Prostate gland (tissue), 2 donors: ENCODE measurements around the gene RADIL. TPM values are rescaled to one million over a fixed set of nuclear protein-coding genes. Genes with fewer than 3 reads are reported as not detected.

ENCODE experiments used
- DNase-seq: peaks from one replicate; pipeline ENCODE4 v3.0.0-alpha.2; 2019; ENCODE audit warnings: low spot score
- H3K27ac ChIP-seq, 2 donors: fragments of 200-600 bp; sonication (generic); 2 replicates each; pipeline ENCODE4 v1.5.1; 2017 to 2019
- H3K27me3 ChIP-seq: fragments of 200-600 bp; sonication (generic); replicated peaks from 2 replicates; pipeline ENCODE4 v1.5.1; 2019; ENCODE audit not compliant: insufficient read depth
- H3K36me3 ChIP-seq, 2 donors: fragments of 200-600 bp; sonication (generic); 1 replicate in 1 of 2; 2 replicates in 1 of 2; pipeline versions ENCODE4 v1.5.1 to v1.8.1; 2017 to 2019
- H3K4me1 ChIP-seq: fragments of 200-600 bp; sonication (generic); replicated peaks from 2 replicates; pipeline ENCODE4 v1.5.1; 2019
- H3K4me3 ChIP-seq, 2 donors: fragments of 200-600 bp; sonication (generic); 2 replicates each; pipeline ENCODE4 v1.5.1; 2017 to 2019
- H3K9me3 ChIP-seq: fragments of 200-600 bp; sonication (generic); 2 replicates; pipeline ENCODE4 v1.5.1; 2017
- POLR2A ChIP-seq: fragments of 450-650 bp; IDR thresholded peaks from one replicate; pipeline ENCODE4 v1.6.1; 2016; ENCODE audit warnings: antibody characterized with exemption, mild to moderate bottlenecking
- POLR2AphosphoS5 ChIP-seq: sonication (generic); formaldehyde crosslinking; IDR thresholded peaks from one replicate; pipeline ENCODE4 v1.6.1; 2017; ENCODE audit warnings: antibody characterized with exemption
- WGBS: methylation state at CpG from one replicate; pipeline ENCODE4 v1.1.5; 2018; 5-methylcytosine and 5-hydroxymethylcytosine counted together
- intact Hi-C: fragments of 100-400 bp; cut with DNase I; formaldehyde crosslinking; loops from one replicate; pipeline ENCODE4 v1.14.2; 2022
- total RNA-seq, 2 donors: library from RNA; depleted of rRNA; stranded (reverse); fragments of >200 nt; gene quantifications; one replicate each; pipeline ENCODE4 v1.1.0, GENCODE V29; 2016
- TF ChIP-seq, protein P1 (sequence below), 4 experiments: fragments of 200-600 bp in 2 of 4; fragments of 450-650 bp in 2 of 4; sonication (generic) in 2 of 4; IDR thresholded peaks; 1 replicate in 3 of 4; 2 replicates in 1 of 4; pipeline ENCODE4 v1.5.1; 2016 to 2019; ENCODE audit warnings: antibody characterized with exemption in 4 of 4, mild to moderate bottlenecking in 2 of 4, moderate library complexity in 2 of 4

The RADIL gene
- total RNA-seq, 2 donors from 2014 or later: 1.8 to 12.0 TPM

DNA sequence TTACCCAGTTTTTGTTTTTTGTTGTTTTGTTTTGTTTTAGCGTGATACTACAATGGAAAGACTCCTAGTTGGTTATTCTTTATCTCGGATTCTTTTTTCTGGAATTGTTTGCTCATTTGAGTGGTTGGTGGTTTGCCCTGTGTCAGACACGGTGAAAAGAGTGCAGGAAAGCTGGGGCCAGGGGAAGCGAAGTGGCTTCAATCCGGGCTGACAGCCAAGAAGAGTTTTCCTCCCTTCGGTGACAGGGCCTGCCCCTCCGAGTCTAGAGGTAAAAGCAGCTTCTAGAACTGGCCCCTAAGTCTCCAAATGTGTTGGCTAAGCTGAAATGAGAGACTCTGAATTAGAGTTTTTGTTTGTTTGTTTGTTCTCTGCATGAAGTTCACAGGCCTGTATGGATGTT lies 113.8 kb downstream of the RADIL start:
- H3K27me3 ChIP-seq: no peaks in the 10 kb centered on the region
- H3K4me3 ChIP-seq: no peak overlapping the region
- no peaks in the 10 kb centered on the region for H3K36me3 ChIP-seq
- no peaks in the 10 kb centered on the region for H3K9me3 ChIP-seq
- intact Hi-C loops: no loop called here
- H3K27ac ChIP-seq: no peak overlapping the region
- H3K4me1 ChIP-seq: no peaks in the 10 kb centered on the region
- no peak for DNase-seq
- WGBS: 22% methylated on average over 7 of the region's 7 CpGs
- TF ChIP-seq, protein P1, sequence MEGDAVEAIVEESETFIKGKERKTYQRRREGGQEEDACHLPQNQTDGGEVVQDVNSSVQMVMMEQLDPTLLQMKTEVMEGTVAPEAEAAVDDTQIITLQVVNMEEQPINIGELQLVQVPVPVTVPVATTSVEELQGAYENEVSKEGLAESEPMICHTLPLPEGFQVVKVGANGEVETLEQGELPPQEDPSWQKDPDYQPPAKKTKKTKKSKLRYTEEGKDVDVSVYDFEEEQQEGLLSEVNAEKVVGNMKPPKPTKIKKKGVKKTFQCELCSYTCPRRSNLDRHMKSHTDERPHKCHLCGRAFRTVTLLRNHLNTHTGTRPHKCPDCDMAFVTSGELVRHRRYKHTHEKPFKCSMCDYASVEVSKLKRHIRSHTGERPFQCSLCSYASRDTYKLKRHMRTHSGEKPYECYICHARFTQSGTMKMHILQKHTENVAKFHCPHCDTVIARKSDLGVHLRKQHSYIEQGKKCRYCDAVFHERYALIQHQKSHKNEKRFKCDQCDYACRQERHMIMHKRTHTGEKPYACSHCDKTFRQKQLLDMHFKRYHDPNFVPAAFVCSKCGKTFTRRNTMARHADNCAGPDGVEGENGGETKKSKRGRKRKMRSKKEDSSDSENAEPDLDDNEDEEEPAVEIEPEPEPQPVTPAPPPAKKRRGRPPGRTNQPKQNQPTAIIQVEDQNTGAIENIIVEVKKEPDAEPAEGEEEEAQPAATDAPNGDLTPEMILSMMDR (IDR thresholded peaks at IDR 0.05): no peak
- TF ChIP-seq POLR2AphosphoS5: no peak
- TF ChIP-seq POLR2A: no peak

DNA sequence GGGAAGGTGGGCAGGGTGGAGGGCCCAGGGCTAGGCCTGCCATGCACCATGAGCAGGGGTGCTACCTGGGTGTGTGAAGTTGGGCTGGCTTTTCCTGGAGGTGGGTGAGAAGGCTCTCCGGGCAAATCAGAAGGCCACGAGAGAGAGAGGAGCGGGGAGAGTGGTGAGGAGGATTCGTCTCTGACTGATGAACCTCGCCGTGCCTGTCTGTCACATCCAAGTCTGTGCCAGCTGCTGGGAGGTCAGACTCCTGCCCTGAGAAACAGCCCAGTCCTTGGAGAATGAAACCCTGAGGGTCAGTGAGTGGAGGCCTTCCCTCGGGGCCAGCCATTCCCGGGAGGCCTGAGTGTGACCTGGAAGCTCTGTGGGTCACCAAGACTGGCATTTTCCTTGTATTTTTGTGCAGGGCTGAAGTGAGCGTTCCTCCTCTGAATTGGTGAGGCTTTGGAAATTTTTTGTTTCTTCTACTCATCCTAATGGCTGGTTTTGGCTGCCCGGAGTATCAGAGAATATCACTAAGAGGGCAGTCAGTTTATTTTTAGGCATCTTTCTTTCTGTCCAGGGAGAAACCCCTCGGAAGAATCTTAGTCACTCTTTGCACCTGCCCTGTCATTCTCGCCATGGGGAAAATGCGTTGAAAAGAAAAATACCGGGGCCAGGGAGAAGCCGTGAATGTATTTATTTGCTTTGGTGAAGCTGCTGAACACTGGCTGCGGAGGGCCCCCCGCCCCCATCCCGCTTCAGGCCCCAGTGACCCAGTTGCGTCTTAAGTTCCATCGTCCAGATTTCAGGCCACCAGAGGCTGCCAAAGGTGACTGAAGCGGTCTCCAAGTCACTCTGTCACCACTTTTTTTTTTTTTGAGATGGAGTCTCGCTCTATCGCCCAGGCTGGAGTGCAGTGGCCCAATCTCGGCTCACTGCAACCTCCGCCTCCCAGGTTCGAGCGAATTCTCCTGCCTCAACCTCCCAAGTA lies 114.6 kb downstream of the RADIL start:
- WGBS: 89% methylated on average over 27 of the region's 27 CpGs
- Histone ChIP-seq H3K27ac (no peak overlapping the region), H3K4me3 (no peak overlapping the region), H3K4me1 (no peaks in the 10 kb centered on the region), H3K27me3 (no peaks in the 10 kb centered on the region), H3K36me3 (no peaks in the 10 kb centered on the region), H3K9me3 (no peaks in the 10 kb centered on the region)
- DNase-seq: no peak
- TF ChIP-seq POLR2AphosphoS5: no peak
- no peak for TF ChIP-seq POLR2A
- intact Hi-C loops: no loop called here

DNA sequence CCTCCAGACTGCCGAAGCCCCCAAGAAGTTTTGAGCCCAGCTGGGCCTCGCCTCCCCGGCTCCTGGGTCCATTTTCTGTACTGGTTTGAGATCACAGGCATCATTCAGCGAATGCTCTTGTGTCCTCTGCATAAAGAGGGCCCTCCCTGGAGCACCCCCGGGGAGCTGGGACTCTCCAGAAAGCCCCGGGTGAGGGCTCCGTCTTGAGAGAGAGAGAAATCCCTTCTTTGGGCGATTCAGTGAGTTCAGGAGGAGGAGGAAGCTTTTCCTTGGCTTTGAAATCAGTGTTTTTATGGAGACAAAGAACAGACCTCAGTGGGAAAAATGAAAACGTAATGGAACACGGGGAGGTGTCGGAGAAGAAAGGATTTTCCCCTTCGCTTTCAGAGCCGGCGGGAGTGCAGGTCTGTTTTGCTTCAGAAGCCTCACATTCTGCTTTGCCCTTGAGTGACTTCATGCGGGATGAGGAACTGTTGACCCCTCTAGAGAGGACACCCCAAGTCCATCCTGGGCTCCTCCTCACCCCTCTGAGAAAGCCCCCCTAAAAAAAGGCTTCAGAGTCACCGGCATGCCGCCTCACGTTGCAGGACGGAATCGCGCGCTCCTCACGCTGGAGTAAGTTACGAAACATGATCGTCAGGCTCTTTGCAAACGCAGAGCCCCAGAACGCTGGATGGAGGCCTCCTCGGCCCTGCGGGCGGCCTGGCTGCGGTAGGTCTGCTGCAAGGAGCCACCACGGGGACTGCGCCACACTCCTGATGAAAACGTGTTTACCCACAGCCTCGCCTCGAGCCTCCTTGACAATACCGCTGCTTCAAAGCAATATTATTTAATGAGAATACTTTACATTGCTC lies 116.6 kb downstream of the RADIL start:
- Histone ChIP-seq H3K27me3 (no peaks in the 10 kb centered on the region), H3K27ac (no peak overlapping the region), H3K4me1 (no peaks in the 10 kb centered on the region), H3K36me3 (peaks cover 6 to 12% of the 10 kb centered on the region in 2 donors), H3K4me3 (no peak overlapping the region), H3K9me3 (no peaks in the 10 kb centered on the region)
- 72% methylated on average over 37 of the region's 37 CpGs for WGBS
- intact Hi-C loops: no loop called here
- TF ChIP-seq POLR2A: no peak
- no peak for TF ChIP-seq POLR2AphosphoS5
- TF ChIP-seq, protein P1 (IDR thresholded peaks at IDR 0.05): no peak
- DNase-seq: no peak

DNA sequence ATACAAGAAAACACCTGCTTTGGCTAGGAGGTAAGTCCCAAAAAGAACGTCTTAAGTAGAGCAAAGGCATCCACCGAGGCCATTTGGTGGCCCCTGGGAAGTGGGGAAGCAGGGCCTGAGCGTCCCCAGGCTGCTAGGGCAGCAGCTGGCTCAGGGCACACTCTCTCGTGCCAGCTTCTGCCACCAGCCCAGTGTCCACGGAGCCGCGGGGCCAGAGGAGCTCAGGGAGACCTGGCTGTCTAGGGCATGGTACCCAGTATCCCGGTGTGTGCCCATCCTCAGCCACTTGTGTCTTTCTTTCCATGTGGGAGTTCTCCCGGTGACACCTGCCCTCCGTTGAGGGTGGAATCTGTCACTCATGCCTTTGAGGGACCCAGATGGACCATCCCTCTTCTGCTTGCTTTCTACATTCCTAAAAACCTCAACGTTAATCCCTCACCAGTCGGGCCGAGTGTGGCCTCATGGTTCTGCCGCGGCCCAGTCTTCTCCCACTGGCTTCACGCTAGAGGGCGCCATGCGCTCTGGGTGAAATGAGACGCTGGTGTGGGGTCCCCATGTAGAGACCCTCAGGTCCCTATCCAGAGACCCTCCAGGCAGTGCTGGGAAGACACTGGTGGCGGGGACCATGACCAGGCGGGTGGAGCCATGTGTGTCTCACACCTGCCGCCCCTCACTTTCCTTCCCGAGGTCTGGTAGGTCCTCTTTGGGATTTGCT lies 117.6 kb downstream of the RADIL start:
- H3K4me3 ChIP-seq: no peak overlapping the region
- no peaks in the 10 kb centered on the region for H3K27me3 ChIP-seq
- TF ChIP-seq POLR2AphosphoS5 (no peak), POLR2A (no peak)
- TF ChIP-seq, protein P1 (IDR thresholded peaks at IDR 0.05): no peak
- intact Hi-C loops: no loop called here
- H3K9me3 ChIP-seq: no peaks in the 10 kb centered on the region
- H3K27ac ChIP-seq: no peak overlapping the region
- WGBS: 81% methylated on average over 23 of the region's 23 CpGs
- no peaks in the 10 kb centered on the region for H3K4me1 ChIP-seq
- H3K36me3 ChIP-seq: peaks cover 9 to 21% of the 10 kb centered on the region in 2 donors
- DNase-seq: no peak
